B cell (primary cell): ENCODE measurements around the gene DVL1. TPM values are rescaled to one million over a fixed set of nuclear protein-coding genes. Genes with fewer than 3 reads are reported as not detected.

Source experiments
- ATAC-seq: fragments of 200-7000 bp; cut with Tn5 transposase; one replicate; pipeline ENCODE4 v1.10.0; 2021; ENCODE audit warnings: low read depth, mild to moderate bottlenecking, moderate number of reproducible peaks, moderate library complexity
- CTCF ChIA-PET: fragments of 350-600 bp; sonication (Branson Sonifier 250); formaldehyde crosslinking; loops from one replicate; lab custom pipeline; 2021; ENCODE audit warnings: antibody characterized with exemption, inconsistent platforms; lab: Charles Lee
- POLR2A ChIA-PET: fragments of 350-600 bp; sonication (Branson Sonifier 250); formaldehyde crosslinking; loops from one replicate; lab custom pipeline; 2021; ENCODE audit warnings: antibody characterized with exemption; lab: Charles Lee
- DNase-seq: peaks from one replicate; pipeline ENCODE4 v3.0.0; 2013
- H2AFZ ChIP-seq: 2 replicates; pipeline ENCODE4 v1.6.1; 2012; ENCODE audit warnings: mild to moderate bottlenecking, low read depth, low read length; ENCODE audit not compliant: insufficient read depth, poor library complexity, severe bottlenecking
- H3K27ac ChIP-seq, 2 donors: 1 replicate in 1 of 2; 2 replicates in 1 of 2; pipeline ENCODE4 v1.5.1; 2012 to 2013; ENCODE audit warnings: low read length in 2 of 2, mild to moderate bottlenecking in 2 of 2, moderate library complexity in 1 of 2
- H3K27me3 ChIP-seq, 4 experiments: fragments of 200-600 bp in 1 of 4; sonication (generic) in 1 of 4; replicated peaks in 1 of 4; 1 replicate in 2 of 4; 2 replicates in 2 of 4; pipeline versions ENCODE4 v1.6.1 to v1.7.0; 2013 to 2016; ENCODE audit warnings: low read length in 3 of 4, mild to moderate bottlenecking in 2 of 4, mixed read lengths in 1 of 4, moderate library complexity in 1 of 4; ENCODE audit not compliant: insufficient read depth in 4 of 4, control insufficient read depth in 3 of 4; ENCODE audit errors: control extremely low read depth in 1 of 4
- H3K36me3 ChIP-seq, 2 experiments: replicated peaks in 1 of 2; 1 replicate in 1 of 2; 2 replicates in 1 of 2; pipeline versions ENCODE4 v1.6.1 to v1.7.1; 2013; ENCODE audit warnings: low read length in 1 of 2; ENCODE audit not compliant: insufficient read depth in 2 of 2, control insufficient read depth in 1 of 2; ENCODE audit errors: control extremely low read depth in 1 of 2, extremely low read depth in 1 of 2
- H3K4me1 ChIP-seq, 2 donors: fragments of 200-600 bp in 1 of 2; sonication (generic) in 1 of 2; 1 replicate in 1 of 2; 2 replicates in 1 of 2; pipeline versions ENCODE4 v1.5.1 to v1.6.1; 2013 to 2017; ENCODE audit warnings: low read length in 2 of 2; ENCODE audit not compliant: control insufficient read depth in 2 of 2, insufficient read depth in 2 of 2
- H3K4me2 ChIP-seq: replicated peaks from 2 replicates; pipeline ENCODE3; 2012; ENCODE audit warnings: mild to moderate bottlenecking, low read depth, low read length; ENCODE audit not compliant: poor library complexity, severe bottlenecking
- H3K4me3 ChIP-seq, 5 experiments: fragments of 200-600 bp in 1 of 5; sonication (generic) in 1 of 5; 1 replicate in 3 of 5; 2 replicates in 2 of 5; pipeline versions ENCODE4 v1.5.1 to v1.7.0; 2011 to 2016; ENCODE audit warnings: low read length in 4 of 5, mild to moderate bottlenecking in 4 of 5, low read depth in 2 of 5, control low read depth in 1 of 5, moderate library complexity in 1 of 5; ENCODE audit not compliant: insufficient read depth in 1 of 5; ENCODE audit errors: control extremely low read depth in 1 of 5, extremely low read depth in 1 of 5
- H3K79me2 ChIP-seq: fragments of 200-600 bp; sonication (generic); one replicate; pipeline ENCODE4 v1.6.0; 2016; ENCODE audit warnings: low read length; ENCODE audit not compliant: control insufficient read depth, insufficient read depth
- H3K9ac ChIP-seq: fragments of 200-600 bp; sonication (generic); 2 replicates; pipeline ENCODE4 v1.6.1; 2017; ENCODE audit warnings: mild to moderate bottlenecking, low read length, moderate library complexity
- H3K9me3 ChIP-seq, 3 donors: one replicate each; pipeline versions ENCODE4 v1.6.1 to v1.7.1; 2013; ENCODE audit warnings: low read length in 2 of 3; ENCODE audit not compliant: control insufficient read depth in 2 of 3, insufficient read depth in 1 of 3; ENCODE audit errors: control extremely low read depth in 1 of 3
- H4K20me1 ChIP-seq: 2 replicates; pipeline ENCODE4 v1.6.0; 2012; ENCODE audit warnings: mild to moderate bottlenecking, low read length; ENCODE audit not compliant: insufficient read depth, control insufficient read depth, poor library complexity, severe bottlenecking
- H3K27ac Mint-ChIP-seq: one replicate; pipeline ENCODE4 v1.8.0; 2021; ENCODE audit warnings: mixed read lengths
- H3K27me3 Mint-ChIP-seq: one replicate; pipeline ENCODE4 v1.8.0; 2021; ENCODE audit warnings: mixed read lengths
- H3K4me1 Mint-ChIP-seq: one replicate; pipeline ENCODE4 v1.8.0; 2021; ENCODE audit warnings: mixed read lengths
- H3K4me3 Mint-ChIP-seq: one replicate; pipeline ENCODE4 v1.8.0; 2021; ENCODE audit warnings: mixed read lengths
- H3K9me3 Mint-ChIP-seq: one replicate; pipeline ENCODE4 v1.8.0; 2022; ENCODE audit warnings: mixed read lengths; ENCODE audit not compliant: insufficient read depth
- EZH2 ChIP-seq: IDR thresholded peaks from 2 replicates; pipeline ENCODE4 v1.6.1; 2012; ENCODE audit warnings: borderline replicate concordance, low read depth, mild to moderate bottlenecking, moderate library complexity, low read length; ENCODE audit not compliant: insufficient read depth, poor library complexity, severe bottlenecking
- WGBS: methylation state at CpG from one replicate; pipeline ENCODE4 v1.1.5; 2013; ENCODE audit warnings: missing lambda C conversion rate; ENCODE audit not compliant: insufficient coverage; 5-methylcytosine and 5-hydroxymethylcytosine counted together
- intact Hi-C: fragments of 100-400 bp; cut with micrococcal nuclease; formaldehyde crosslinking; loops from one replicate; pipeline ENCODE4 v1.10.0; 2022
- polyA plus RNA-seq: library from polyadenylated mRNA; depleted of rRNA; stranded (reverse); fragments of >200 nt; gene quantifications from 2 replicates; pipeline ENCODE4 v1.2.3, GENCODE V29; 2012
- total RNA-seq, 2 donors: library from RNA; stranded (reverse); fragments of 120-200 nt in 1 of 2; gene quantifications; 1 replicate in 1 of 2; 2 replicates in 1 of 2; pipeline versions ENCODE4 v1.2.3 to v1.2.4, GENCODE V29; 2013 to 2022
- TF ChIP-seq, protein P1 (sequence below): fragments of 200-600 bp; IDR thresholded peaks from one replicate; pipeline ENCODE4 v1.8.0; 2022; ENCODE audit warnings: antibody characterized with exemption, mild to moderate bottlenecking

Gene DVL1
- total and polyA plus RNA-seq, 2 donors (not counting 1 experiment from before 2014, with no cell fraction given) = 46.1 to 53.5 TPM

- CTCF ChIA-PET = interaction anchor here (0.9 to 1.6 kb wide), 9 partner anchors 9 to 287 kb away, joined by 3 to 16 read pairs (median 5); partner anchors contain the start of gene AURKAIP1
- peaks cover 36% of the 10 kb centered on the region for H3K79me2 ChIP-seq
- peak overlapping the region; percentile 27 to 63 for H3K27ac ChIP-seq
- H3K36me3 ChIP-seq = peaks cover 0 to 3% of the 10 kb centered on the region in 2 experiments
- POLR2A ChIA-PET = no interaction called here
- H3K4me2 ChIP-seq = peak overlapping the region; percentile 99
- H4K20me1 ChIP-seq = peaks cover 44% of the 10 kb centered on the region
- peak overlapping the region; percentile 76 for H3K9ac ChIP-seq
- peak; percentile 52 for ATAC-seq
- peaks cover 34 to 47% of the 10 kb centered on the region in 2 donors for H3K4me1 ChIP-seq
- H3K9me3 ChIP-seq = no peaks in the 10 kb centered on the region
- H3K27ac Mint-ChIP-seq = peak overlapping the region; percentile 92
- H2AFZ ChIP-seq = peak overlapping the region; percentile 76
- peak overlapping the region; percentile 88 for H3K4me3 Mint-ChIP-seq
- TF ChIP-seq EZH2 = no peak
- TF ChIP-seq, protein P1, sequence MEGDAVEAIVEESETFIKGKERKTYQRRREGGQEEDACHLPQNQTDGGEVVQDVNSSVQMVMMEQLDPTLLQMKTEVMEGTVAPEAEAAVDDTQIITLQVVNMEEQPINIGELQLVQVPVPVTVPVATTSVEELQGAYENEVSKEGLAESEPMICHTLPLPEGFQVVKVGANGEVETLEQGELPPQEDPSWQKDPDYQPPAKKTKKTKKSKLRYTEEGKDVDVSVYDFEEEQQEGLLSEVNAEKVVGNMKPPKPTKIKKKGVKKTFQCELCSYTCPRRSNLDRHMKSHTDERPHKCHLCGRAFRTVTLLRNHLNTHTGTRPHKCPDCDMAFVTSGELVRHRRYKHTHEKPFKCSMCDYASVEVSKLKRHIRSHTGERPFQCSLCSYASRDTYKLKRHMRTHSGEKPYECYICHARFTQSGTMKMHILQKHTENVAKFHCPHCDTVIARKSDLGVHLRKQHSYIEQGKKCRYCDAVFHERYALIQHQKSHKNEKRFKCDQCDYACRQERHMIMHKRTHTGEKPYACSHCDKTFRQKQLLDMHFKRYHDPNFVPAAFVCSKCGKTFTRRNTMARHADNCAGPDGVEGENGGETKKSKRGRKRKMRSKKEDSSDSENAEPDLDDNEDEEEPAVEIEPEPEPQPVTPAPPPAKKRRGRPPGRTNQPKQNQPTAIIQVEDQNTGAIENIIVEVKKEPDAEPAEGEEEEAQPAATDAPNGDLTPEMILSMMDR = no peak
- H3K27me3 Mint-ChIP-seq = no peaks in the 10 kb centered on the region
- peak overlapping the region in 4 of 5 experiments; percentile 35 to 73 (median 53) for H3K4me3 ChIP-seq
- H3K4me1 Mint-ChIP-seq = peaks cover 35% of the 10 kb centered on the region
- no peaks in the 10 kb centered on the region for H3K27me3 ChIP-seq
- DNase-seq = peak; percentile 84
- H3K9me3 Mint-ChIP-seq = no peaks in the 10 kb centered on the region
- intact Hi-C loops = loop anchor here (1.0 to 5.0 kb wide), 4 partner anchors 32 to 293 kb away; partner anchors contain the start of genes B3GALT6, ISG15, SDF4 and UBE2J2
- WGBS = 8% methylated on average over 25 of the region's 25 CpGs
These were observed 43.7 kb downstream of the DVL1 start for GRCh38 chr1:1305300-1306069.
